ENCODE measurements around the gene MOK. TPM values are rescaled to one million over a fixed set of nuclear protein-coding genes. Genes with fewer than 3 reads are reported as not detected.

MOK gene
- total RNA-seq, 4 donors from 2014 or later = 9.6 to 18.3 (median 10.7) TPM

DNA sequence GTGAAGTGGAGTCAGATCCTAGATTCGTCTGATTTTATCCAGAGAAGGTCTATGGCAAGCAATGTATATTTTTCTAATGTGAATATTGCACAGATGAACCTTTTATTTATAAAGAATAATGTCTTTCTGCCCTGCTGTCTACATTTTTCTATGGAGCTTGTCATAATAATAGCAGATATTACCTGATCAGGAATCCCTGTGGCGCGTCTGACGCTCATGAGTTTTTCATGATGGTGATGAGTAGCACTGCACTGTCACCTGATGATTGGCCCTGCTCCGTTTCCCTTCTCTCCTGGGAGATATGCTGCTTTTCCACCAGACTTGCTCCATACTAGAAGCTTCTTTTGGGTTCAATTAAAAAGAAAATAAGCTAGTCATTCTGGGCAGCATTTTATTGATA is 37.3 kb upstream of the MOK start:
- Histone ChIP-seq H3K4me1 (no peaks in the 10 kb centered on the region), H3K9me3 (no peaks in the 10 kb centered on the region), H3K27ac (replicated peaks in 1 of 4) (no peak overlapping the region), H3K36me3 (peaks cover 40 to 96% (median 90%) of the 10 kb centered on the region in 4 donors), H3K4me3 (no peak overlapping the region), H3K27me3 (no peaks in the 10 kb centered on the region)
- no peak for DNase-seq (ENCODE audit: extremely low spot score)
- intact Hi-C loops (cut with DNase I) = loop anchor here (5.0 kb wide), 1 partner anchor 345 kb away; no protein-coding TSS in a partner anchor
- TF ChIP-seq, protein P1, sequence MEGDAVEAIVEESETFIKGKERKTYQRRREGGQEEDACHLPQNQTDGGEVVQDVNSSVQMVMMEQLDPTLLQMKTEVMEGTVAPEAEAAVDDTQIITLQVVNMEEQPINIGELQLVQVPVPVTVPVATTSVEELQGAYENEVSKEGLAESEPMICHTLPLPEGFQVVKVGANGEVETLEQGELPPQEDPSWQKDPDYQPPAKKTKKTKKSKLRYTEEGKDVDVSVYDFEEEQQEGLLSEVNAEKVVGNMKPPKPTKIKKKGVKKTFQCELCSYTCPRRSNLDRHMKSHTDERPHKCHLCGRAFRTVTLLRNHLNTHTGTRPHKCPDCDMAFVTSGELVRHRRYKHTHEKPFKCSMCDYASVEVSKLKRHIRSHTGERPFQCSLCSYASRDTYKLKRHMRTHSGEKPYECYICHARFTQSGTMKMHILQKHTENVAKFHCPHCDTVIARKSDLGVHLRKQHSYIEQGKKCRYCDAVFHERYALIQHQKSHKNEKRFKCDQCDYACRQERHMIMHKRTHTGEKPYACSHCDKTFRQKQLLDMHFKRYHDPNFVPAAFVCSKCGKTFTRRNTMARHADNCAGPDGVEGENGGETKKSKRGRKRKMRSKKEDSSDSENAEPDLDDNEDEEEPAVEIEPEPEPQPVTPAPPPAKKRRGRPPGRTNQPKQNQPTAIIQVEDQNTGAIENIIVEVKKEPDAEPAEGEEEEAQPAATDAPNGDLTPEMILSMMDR (IDR thresholded peaks at IDR 0.05) = no peak
- TF ChIP-seq POLR2A (IDR thresholded peaks at IDR 0.05; ENCODE audit: low read depth) (no peak), POLR2AphosphoS5 (IDR thresholded peaks at IDR 0.05) (no peak), EP300 (IDR thresholded peaks at IDR 0.05) (no peak)
- 76% methylated on average over 5 of the region's 5 CpGs for WGBS

DNA sequence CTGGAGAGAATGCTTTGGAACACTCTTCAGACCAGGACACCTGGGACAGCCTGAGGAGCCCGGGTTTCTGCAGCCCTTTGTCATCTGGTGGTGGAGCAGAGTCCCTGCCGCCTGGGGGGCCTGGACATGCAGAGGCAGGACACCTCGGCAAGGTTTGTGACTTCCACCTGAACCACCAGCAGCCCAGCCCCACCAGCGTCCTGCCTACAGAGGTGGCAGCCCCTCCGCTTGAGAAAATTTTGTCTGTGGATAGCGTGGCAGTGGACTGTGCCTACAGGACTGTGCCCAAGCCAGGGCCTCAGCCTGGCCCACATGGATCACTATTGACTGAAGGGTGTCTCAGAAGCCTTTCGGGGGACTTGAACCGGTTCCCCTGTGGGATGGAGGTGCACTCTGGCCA is 36.6 kb upstream of the MOK start:
- intact Hi-C loops (cut with DNase I) = loop anchor here (5.0 kb wide), 1 partner anchor 346 kb away; no protein-coding TSS in a partner anchor
- 100% methylated on average over 2 of the region's 8 CpGs for WGBS
- Histone ChIP-seq H3K36me3 (peaks cover 33 to 96% (median 89%) of the 10 kb centered on the region in 4 donors), H3K27ac (replicated peaks in 1 of 4) (no peak overlapping the region), H3K4me1 (no peaks in the 10 kb centered on the region), H3K9me3 (no peaks in the 10 kb centered on the region), H3K27me3 (no peaks in the 10 kb centered on the region), H3K4me3 (no peak overlapping the region)
- no peak for DNase-seq (ENCODE audit: extremely low spot score)
- TF ChIP-seq POLR2AphosphoS5 (IDR thresholded peaks at IDR 0.05) = no peak
- TF ChIP-seq, protein P1 (IDR thresholded peaks at IDR 0.05) = no peak

DNA sequence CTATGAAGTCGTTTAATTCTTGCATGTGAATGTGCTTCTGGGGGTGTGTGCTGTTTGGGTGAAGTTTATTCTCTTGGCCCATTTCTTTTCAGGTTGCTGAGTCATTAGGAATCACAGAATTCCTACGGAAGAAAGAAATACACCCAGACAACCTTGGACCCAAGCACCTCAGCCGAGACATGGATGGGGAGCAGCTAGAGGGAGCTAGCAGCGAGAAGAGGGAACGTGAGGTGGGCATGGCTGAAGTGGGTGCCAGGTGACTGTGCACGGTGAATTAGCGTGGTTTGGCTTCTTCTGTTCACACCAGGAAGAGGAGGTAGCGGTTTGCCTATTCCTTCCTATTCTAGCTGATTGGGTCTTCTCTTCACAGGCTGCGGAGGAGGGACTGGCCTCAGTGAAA is 33.8 kb upstream of the MOK start:
- Histone ChIP-seq H3K4me3 (no peak overlapping the region), H3K27me3 (no peaks in the 10 kb centered on the region), H3K9me3 (no peaks in the 10 kb centered on the region), H3K36me3 (peaks cover 16 to 96% (median 87%) of the 10 kb centered on the region in 4 donors), H3K4me1 (no peaks in the 10 kb centered on the region), H3K27ac (replicated peaks in 1 of 4) (no peak overlapping the region)
- no peak for DNase-seq (ENCODE audit: extremely low spot score)
- intact Hi-C loops (cut with DNase I) = no loop called here
- WGBS = 96% methylated on average over 9 of the region's 9 CpGs
- TF ChIP-seq POLR2A (IDR thresholded peaks at IDR 0.05; ENCODE audit: low read depth) = no peak
- TF ChIP-seq EP300 (IDR thresholded peaks at IDR 0.05) = no peak
- no peak for TF ChIP-seq POLR2AphosphoS5 (IDR thresholded peaks at IDR 0.05)
- TF ChIP-seq, protein P1 (IDR thresholded peaks at IDR 0.05) = no peak

DNA sequence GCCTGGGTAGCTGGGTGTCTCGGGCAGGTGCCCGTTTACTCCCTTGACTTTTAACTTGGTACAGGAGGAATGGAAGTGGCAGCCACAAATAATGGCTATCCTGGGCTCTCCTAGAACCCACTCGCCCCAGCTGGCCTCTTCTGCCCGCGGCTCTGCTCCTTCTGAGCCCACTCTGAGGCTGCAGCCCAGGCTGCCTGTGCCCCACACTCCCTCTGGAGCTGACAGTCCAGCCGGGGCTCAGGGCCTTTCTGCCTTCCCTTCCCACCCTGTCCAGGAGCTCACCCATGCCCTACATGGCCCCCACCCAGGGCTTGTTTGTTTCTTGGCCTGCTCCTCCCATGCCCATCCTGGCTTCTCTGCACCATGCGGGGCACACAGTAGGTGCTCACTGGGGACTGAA is 30.2 kb upstream of the MOK start:
- Histone ChIP-seq H3K27me3 (no peaks in the 10 kb centered on the region), H3K4me3 (no peak overlapping the region), H3K9me3 (no peaks in the 10 kb centered on the region), H3K27ac (replicated peaks in 1 of 4) (no peak overlapping the region), H3K36me3 (peaks cover 19 to 88% (median 73%) of the 10 kb centered on the region in 4 donors), H3K4me1 (no peaks in the 10 kb centered on the region)
- TF ChIP-seq, protein P1 (IDR thresholded peaks at IDR 0.05) = no peak
- TF ChIP-seq EP300 (IDR thresholded peaks at IDR 0.05) = no peak
- TF ChIP-seq POLR2A (IDR thresholded peaks at IDR 0.05; ENCODE audit: low read depth) = no peak
- TF ChIP-seq POLR2AphosphoS5 (IDR thresholded peaks at IDR 0.05) = no peak
- intact Hi-C loops (cut with DNase I) = no loop called here
- DNase-seq (ENCODE audit: extremely low spot score) = no peak
- 90% methylated on average over 7 of the region's 7 CpGs for WGBS
